MM.1S (cell line): Measurements from ENCODE around the gene TMEM182.

ENCODE experiments used
- EZH2 ChIP-seq: fragments of 300-600 bp; sonication (generic); optimal IDR thresholded peaks from 2 replicates; pipeline ENCODE3; 2017; ENCODE audit warnings: low read depth, mild to moderate bottlenecking, antibody characterized with exemption, low read length, mixed read lengths
- TF ChIP-seq, protein P1 (sequence below): fragments of 300-600 bp; sonication (generic); IDR thresholded peaks from 2 replicates; pipeline ENCODE4 v1.5.1; 2016; ENCODE audit warnings: antibody characterized with exemption, low read length, mixed read lengths

DNA sequence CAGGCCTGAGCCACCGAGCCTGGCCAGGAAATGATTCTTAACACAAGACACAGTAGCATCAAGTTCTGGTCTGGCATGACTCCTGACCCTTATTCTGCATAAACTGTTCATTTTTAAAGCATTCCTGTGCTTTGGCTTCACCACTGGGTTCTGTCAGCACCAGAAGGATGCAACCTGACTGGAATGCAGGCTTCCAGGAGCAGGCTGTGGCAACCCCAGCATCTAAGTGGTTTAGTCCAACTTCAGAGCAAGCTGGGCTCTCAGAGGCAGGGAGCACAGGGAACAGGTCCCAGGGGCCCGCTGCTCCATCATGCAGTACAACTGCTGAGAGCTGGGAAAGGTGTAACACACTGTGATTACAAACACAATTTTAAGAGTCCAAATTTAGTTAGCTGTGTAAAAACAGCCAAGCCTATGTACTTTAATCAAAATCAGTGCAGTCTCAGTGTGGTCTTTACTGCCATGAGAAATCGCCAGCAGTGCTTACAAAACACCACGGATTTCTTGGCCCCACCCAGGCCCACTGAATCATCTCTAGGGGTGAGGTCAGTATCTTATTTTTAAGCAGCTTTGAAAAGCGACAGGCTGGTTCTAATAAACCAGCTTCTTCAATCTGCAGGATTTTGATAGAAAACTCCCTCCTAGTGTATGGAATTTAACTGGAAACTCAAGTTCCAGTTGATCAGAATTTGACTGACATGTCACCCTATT is 44.4 kb upstream of the TMEM182 start:
- TF ChIP-seq, protein P1, sequence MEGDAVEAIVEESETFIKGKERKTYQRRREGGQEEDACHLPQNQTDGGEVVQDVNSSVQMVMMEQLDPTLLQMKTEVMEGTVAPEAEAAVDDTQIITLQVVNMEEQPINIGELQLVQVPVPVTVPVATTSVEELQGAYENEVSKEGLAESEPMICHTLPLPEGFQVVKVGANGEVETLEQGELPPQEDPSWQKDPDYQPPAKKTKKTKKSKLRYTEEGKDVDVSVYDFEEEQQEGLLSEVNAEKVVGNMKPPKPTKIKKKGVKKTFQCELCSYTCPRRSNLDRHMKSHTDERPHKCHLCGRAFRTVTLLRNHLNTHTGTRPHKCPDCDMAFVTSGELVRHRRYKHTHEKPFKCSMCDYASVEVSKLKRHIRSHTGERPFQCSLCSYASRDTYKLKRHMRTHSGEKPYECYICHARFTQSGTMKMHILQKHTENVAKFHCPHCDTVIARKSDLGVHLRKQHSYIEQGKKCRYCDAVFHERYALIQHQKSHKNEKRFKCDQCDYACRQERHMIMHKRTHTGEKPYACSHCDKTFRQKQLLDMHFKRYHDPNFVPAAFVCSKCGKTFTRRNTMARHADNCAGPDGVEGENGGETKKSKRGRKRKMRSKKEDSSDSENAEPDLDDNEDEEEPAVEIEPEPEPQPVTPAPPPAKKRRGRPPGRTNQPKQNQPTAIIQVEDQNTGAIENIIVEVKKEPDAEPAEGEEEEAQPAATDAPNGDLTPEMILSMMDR = no peak
- TF ChIP-seq EZH2 = no peak
